GM12874 (cell line): ENCODE data around the gene TAB3.

ENCODE experiments used
- TF ChIP-seq, protein P1 (sequence below): IDR thresholded peaks from 2 replicates; pipeline ENCODE4 v1.5.1; 2011; ENCODE audit warnings: low read depth, mild to moderate bottlenecking, control low read depth, low read length, moderate library complexity; ENCODE audit not compliant: insufficient read depth

The TAB3 gene

DNA sequence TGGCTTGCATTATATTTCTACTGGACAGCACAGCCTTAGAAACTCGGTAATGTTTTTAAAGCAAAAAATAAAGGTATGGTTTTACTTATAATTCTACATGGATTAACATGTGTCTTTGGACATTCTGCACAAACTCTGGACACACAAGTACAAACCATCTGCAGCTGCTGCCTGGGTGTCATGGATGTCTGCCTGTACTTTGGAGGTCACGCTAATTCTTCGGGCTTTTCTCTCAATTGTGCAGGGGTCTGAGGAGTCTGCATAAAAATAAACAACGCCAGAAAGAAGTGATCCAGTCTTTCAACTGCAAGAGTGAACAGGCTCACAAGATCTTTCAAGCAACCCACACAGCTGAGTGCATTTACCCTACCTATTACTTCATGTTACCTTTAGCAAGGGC is 55.2 kb downstream of the TAB3 start:
- TF ChIP-seq, protein P1, sequence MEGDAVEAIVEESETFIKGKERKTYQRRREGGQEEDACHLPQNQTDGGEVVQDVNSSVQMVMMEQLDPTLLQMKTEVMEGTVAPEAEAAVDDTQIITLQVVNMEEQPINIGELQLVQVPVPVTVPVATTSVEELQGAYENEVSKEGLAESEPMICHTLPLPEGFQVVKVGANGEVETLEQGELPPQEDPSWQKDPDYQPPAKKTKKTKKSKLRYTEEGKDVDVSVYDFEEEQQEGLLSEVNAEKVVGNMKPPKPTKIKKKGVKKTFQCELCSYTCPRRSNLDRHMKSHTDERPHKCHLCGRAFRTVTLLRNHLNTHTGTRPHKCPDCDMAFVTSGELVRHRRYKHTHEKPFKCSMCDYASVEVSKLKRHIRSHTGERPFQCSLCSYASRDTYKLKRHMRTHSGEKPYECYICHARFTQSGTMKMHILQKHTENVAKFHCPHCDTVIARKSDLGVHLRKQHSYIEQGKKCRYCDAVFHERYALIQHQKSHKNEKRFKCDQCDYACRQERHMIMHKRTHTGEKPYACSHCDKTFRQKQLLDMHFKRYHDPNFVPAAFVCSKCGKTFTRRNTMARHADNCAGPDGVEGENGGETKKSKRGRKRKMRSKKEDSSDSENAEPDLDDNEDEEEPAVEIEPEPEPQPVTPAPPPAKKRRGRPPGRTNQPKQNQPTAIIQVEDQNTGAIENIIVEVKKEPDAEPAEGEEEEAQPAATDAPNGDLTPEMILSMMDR = no peak

DNA sequence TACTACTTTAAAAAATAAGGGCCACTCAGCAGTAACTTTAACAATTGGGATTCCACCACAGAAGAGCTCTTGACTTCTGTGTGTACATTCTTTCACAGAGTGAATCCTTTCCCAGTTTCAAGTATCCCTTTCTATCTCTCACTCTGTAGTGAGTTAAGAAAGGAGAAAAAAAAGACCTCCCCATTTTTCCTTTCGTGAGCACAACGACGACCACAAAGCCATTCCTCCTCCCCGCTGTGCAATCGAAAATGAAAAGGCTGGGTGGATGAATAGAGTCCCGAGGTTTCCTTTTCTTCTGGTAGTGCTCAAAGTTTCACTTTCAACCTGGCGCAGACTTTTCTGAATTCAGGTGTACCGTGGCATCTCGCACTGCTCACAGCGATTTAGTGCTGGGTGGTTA is 58.0 kb downstream of the TAB3 start:
- TF ChIP-seq, protein P1 = no peak

DNA sequence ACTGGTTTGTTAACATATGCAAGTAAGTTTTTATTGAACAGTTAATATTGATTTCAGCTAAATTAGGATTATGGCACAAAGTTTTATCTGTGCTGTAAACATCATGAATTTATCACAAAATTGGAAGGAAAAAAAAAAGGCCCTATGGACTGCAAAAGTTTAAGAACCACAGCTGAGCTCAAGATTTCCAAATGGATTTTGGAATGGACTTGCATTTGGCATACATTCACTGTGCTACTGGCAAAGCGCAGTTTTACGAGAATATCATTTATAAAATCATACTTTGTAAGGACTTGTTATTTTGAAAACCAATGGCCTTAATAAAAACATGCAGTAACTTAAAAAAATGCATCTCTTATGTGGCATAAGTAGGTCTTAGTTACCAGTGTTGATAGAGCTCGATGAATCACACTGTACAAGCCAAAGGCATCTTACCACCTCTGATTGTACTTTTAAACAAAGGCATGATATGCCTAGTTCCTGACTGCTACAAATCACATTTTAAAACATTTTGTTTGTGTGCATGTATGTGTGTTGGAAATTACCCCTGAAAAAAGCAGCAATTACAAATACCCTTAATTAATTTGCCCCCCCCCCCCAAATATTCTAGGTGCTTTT is 58.6 kb downstream of the TAB3 start:
- TF ChIP-seq, protein P1 = no peak

DNA sequence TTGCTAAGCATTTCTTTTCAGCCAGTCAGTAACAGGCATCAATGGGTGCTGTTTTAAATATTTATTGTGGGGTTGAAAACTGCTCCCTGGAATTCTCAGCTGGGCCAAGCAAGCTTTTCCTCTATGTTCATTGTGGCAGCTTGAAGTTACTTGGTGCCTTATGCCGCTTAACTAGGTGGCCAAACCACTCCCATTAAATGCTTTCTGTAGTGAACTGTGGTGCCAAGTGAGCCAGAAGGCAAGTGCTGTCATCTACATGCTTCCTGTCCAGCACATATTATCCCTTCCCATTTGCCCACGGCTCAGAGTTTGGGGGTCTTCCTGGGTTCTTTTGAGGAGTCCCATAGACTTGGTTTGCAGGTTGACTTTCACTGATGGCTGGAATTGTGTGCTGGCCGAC is 64.8 kb downstream of the TAB3 start:
- TF ChIP-seq, protein P1 = no peak

DNA sequence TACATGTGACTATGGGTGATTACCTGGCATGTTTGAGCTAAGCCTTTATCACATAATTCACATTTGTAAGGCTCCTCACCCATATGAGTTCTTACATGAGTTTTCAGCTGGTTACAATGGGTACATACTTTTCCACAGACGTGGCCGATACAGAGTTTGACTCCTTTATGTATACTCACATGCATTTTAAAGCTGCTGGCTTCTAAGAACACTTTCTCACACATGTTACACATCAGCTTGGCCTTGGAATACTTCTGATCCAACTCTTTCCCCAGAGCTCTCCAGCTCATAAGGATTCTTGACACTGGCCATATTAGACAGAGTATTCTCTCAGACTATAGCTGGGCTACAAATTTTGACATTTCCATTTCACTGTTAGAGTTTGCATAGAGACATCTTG is 66.3 kb downstream of the TAB3 start:
- TF ChIP-seq, protein P1 = no peak

DNA sequence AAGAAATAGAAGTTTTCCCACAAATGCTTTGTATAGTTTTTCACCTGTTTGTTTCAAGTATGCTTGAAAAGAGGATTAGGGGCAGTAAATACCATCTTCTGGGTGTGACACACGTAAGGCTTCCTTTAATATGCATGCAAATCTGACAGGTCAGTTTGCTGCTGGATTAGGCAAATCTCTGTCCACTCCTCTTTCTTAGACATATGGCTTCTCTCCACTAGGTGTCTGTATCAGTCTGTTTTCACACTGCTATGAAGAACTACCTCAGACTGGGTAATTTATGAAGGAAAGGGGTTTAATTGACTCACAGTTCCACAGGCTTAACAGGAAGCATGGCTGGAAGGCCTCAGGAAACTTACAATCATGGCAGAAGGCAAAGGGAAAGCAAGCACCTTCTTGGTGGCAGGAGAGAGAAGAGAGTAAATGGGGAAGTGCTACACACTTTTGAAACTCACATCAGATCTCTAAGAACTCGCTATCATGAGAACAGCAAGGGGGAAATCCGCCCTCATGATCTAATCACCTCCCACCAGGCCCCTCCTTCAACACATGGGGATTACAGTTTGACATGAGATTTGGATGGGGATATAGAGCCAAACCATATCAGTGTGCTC is 66.9 kb downstream of the TAB3 start:
- TF ChIP-seq, protein P1 = no peak

DNA sequence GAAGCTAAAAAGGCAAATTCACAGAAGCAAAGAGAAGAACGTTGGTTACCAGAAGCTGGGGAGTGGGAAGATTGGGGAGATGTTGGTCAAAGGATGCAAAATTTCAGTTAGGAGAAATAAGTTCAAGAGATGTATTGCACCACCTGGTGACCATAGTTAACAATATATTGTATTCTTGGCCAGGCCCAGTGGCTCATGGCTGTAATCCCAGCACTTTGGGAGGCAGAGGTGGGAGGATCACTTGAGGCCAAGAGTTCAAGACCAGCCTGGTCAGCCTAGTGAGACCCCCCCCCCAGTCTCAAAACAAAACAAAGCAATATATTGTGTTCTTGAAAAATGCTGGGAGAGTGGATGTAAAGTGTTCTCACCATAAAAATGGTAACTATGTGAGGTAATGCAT is 67.9 kb downstream of the TAB3 start:
- TF ChIP-seq, protein P1 = no peak
